ENCODE data around the gene MTURN.

- TF ChIP-seq POLR2A (IDR thresholded peaks at IDR 0.05; ENCODE audit: low read depth, low read length) (no peak), EZH2 (IDR thresholded peaks at IDR 0.05; ENCODE audit: borderline replicate concordance, low read depth, low read length, severe bottlenecking) (no peak), MYC (IDR thresholded peaks at IDR 0.05; ENCODE audit: low read depth, low read length) (no peak), FOS (IDR thresholded peaks at IDR 0.05; ENCODE audit: borderline replicate concordance, insufficient read depth, low read length) (no peak), POLR2AphosphoS5 (IDR thresholded peaks at IDR 0.05; ENCODE audit: insufficient read depth, low read depth, low read length) (no peak), JUN (IDR thresholded peaks at IDR 0.05; ENCODE audit: borderline replicate concordance, insufficient read depth, insufficient read length, low read depth) (no peak)
- TF ChIP-seq, protein P1, sequence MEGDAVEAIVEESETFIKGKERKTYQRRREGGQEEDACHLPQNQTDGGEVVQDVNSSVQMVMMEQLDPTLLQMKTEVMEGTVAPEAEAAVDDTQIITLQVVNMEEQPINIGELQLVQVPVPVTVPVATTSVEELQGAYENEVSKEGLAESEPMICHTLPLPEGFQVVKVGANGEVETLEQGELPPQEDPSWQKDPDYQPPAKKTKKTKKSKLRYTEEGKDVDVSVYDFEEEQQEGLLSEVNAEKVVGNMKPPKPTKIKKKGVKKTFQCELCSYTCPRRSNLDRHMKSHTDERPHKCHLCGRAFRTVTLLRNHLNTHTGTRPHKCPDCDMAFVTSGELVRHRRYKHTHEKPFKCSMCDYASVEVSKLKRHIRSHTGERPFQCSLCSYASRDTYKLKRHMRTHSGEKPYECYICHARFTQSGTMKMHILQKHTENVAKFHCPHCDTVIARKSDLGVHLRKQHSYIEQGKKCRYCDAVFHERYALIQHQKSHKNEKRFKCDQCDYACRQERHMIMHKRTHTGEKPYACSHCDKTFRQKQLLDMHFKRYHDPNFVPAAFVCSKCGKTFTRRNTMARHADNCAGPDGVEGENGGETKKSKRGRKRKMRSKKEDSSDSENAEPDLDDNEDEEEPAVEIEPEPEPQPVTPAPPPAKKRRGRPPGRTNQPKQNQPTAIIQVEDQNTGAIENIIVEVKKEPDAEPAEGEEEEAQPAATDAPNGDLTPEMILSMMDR (IDR thresholded peaks at IDR 0.05; ENCODE audit: extremely low read depth in 1 of 2, insufficient read depth in 1 of 2, low read depth in 1 of 2, low read length in 2 of 2), result no peak
- TF ChIP-seq, protein P2, sequence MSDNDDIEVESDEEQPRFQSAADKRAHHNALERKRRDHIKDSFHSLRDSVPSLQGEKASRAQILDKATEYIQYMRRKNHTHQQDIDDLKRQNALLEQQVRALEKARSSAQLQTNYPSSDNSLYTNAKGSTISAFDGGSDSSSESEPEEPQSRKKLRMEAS (IDR thresholded peaks at IDR 0.05; ENCODE audit: insufficient read depth, insufficient read length), result no peak
These were observed 72.2 kb downstream of the MTURN start for GRCh38 chr7:30206942-30207341.

Data from endothelial cell of umbilical vein (primary cell).